ENCODE results near the gene HAPSTR1.

- TF ChIP-seq SIN3A (IDR thresholded peaks at IDR 0.05; ENCODE audit: borderline replicate concordance, insufficient read depth, low read length) (no peak), POLR2AphosphoS5 (IDR thresholded peaks at IDR 0.05; ENCODE audit: low read depth, low read length) (no peak)
These were observed 35.4 kb upstream of the HAPSTR1 start for GRCh38 chr16:9056061-9056460.
